ENCODE measurements around the gene SORL1-AS1.

SORL1-AS1 gene

DNA sequence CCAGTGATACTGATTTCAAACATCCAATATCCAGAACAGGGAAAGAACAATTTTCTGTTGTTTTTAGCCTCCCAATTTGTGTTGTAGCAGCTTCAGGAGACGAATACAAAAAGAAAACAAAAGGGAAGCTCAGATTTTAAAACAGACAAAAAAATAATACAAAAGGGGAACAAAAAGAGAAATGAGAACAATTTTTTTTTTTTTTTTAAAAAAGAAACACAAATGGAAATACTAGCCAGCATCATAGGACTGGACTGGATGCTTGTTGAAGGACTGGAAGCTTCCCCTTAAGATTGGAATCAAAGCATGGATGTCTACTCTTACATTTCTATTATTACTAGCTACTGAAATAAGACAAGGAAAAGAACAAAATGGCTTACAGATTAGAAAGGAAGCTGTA, 47.1 kb downstream of the SORL1-AS1 start:
- no peak for DNase-seq

DNA sequence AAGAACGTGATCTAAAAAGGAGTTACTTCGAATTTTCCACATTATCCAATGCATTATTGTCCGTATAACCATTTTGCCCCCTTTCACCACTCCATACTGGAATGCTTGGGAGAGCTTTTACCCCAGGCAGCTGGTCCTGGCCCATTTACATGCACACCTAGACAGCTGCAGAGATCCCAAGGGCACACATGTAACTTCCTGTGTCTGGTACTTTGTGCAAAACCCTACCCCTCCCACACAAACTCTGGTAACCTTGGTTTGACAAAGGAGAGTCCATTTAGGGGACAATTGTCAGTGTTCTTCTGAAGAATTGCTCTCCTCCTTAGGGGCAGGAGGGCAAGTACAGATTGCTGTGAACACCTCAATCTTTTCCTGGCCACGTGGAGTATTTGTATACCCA, 58.0 kb downstream of the SORL1-AS1 start:
- no peak for DNase-seq

DNA sequence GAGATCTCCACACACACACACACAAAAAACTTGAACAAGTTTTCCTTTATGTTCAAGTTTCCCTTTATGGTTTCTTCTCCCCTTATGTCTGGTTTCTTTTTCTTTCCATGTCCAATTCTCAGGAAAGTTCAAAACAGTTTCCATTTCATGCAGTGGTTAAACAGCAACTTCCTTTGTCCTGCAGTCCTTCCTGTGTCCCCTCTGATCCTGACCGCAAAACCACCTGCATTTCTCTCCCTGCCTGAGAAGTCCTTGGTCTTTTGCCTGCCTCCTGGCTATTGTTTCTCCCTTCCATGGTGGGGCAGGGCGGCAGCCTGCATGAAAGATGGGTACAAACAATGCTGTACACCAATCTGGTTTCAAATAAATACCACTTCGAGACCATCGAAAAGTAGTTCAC, 58.9 kb downstream of the SORL1-AS1 start:
- no peak for DNase-seq

DNA sequence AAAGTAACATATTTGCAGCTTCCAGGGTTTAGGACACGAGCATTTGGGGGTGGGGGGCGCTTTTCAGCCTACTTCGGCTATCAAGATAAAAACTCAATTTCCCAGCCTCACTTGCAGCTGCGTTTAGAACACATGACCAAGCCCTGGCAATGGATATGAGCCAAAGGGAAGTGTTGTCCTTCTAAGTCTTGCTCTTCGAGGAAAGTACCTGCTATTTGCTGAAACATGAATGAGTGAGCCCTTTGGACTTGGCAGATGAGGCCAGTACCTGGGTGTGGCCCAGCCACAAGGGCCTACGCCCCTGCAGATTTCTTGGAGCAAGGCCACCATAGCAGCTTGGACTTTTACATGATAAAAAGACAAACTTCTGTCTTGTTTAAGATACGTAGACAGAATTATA, 60.9 kb downstream of the SORL1-AS1 start:
- DNase-seq = no peak

DNA sequence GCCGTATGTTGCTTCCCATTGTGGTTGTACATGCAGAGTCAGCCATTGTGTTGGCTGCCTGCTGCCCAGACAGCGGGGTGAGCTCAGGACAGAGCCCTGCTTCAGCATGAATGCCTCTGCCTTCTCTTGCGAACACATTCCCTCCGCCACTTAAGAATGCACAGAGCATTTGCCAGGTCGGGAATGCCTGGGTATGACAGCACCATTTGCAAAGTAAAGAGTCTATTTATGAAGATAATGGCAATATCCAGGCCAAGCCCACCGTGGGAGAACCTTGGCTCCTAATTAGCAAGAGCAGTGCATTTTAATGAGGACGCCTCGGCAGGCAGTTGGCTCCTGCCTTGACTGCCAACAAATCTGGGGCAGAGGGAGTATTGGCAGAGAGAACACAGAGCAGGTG, 63.1 kb downstream of the SORL1-AS1 start:
- peak in 46 of 51 donors; percentile 8 to 80 (median 38) for DNase-seq

Data from hypothalamus (tissue), 51 donors.